NCI-H82 (cell line): ENCODE results near the gene NAGLU.
A peak's percentile ranks its signal among the peaks of the same experiment; 100 is the strongest.

Experiments
- DNase-seq: peaks from one replicate; lab custom pipeline; 2025; lab: John Stamatoyannopoulos, UW

Gene NAGLU

DNA sequence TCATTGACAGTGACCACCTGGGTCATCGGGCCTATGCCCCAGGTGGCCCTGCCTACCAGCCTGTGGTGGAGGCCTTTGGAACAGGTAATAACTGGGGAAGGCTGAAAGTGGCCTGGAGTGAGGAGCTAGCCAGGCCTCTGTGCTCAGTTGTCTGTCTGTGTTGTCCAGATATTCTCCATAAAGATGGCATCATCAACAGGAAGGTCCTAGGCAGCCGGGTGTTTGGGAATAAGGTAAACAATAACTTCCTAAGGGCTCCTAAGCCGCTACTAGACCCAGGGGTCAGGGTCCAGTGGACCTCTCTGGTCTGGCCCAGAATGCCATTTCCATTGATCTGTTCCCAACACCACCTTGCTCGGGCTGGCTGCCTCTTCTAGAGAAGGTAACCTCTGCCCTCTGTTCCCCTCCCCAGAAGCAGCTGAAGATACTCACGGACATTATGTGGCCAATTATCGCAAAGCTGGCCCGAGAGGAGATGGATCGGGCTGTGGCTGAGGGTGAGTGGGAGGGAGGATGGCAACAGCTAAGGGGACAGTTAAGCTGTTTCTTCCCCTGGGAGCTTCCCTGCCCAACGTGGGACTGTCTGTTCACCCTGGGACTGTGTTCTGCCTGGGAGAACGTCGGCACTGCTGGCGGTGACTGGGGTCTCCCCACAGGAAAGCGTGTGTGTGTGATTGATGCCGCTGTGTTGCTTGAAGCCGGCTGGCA lies 28.9 kb downstream of the NAGLU start:
- no peak for DNase-seq

DNA sequence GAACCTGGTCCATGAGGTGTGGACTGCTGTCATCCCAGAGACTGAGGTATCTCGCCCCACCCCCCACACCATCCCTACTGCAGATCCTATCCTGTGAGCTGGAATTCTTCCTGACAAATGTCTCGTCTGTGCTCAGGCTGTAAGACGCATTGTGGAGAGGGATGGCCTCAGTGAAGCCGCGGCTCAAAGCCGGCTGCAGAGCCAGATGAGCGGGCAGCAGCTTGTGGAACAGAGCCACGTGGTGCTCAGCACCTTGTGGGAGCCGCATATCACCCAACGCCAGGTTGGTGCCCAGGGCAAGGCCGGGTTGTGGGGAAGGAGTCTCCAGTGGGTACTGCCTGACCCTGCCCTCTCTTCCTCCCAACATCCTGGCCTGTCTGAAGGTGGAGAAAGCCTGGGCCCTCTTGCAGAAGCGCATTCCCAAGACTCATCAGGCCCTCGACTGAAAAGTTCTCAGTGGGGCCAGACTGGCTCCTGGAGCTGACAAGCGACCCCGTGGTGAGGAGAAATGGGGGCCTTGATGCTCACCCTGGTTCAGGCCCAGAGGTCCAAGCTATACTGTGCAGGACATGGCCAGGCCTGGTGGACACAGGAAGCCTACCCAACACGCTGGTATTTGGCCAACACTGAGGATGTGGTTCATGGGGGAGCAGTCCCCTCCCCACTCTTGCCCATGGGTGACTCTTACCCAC lies 29.6 kb downstream of the NAGLU start:
- DNase-seq, result no peak

DNA sequence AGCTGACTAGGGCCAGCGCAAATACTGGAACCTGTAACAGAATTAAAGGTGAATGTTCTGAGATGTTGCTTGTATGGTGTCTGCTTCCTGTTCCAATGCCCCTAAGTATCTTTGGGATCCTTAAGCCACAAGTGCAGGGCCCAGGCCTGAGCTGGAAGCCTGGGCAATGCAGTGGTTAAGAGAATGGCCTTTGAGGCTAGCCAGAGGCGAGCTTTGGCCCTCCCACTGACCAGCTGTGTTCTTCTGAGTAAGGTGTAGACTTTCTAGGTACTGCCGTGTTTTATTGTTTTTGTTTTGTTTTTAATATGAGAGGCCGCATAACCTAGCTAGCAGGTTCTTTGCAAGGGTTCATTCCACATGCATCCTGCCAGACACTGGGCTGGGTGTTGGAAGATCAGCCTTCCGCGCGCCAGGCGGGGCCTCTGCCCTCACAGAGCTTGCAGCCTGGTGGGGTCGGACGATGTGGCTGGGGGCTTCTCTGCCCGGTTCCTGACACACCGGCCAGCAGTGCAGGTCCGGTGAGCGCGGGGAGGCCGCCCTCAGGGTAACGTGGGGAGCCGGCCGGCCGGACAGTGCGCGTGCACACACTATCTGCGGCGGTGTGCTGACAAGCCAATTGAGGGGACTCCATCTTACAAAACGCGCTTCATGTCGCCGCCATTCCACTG lies 30.3 kb downstream of the NAGLU start:
- no peak for DNase-seq

DNA sequence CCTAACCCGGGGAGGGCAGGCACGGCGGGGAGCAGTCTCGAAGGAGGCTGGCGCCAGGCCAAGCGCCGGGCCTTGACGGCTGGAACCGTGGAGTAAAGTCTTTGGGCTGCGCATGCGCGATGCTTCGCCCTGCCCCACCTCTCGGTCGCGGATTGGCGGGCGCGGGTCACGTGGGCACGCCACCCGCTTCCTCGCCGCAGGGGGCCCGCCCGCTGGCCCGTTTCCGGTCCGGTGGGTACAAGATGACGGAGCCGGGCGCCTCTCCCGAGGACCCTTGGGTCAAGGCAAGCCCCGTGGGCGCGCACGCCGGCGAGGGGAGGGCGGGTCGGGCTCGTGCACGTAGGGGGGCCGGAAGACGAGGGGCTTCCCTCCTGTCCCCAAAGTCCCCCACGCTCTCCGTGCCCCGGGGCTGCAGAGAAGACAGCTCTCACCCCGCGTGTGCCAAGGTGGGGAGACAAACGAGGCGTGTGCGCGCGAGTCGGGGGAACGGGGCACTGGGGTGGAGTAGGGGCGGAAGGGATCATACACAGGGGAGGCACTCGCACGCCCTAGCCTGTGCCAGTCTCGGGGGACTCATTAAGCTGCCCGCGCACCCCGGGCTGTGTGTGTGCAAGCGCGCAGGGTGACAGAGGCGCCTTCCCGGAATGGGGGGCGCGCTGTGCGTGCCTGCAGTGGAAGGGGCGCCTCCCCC lies 31.0 kb downstream of the NAGLU start, which contains the start of gene MLX:
MLX (plus strand) TSS at position 218 of the 691 bp plus-strand sequence; CDS start at position 243, 25 bp downstream.
- DNase-seq, result peak; percentile 98

DNA sequence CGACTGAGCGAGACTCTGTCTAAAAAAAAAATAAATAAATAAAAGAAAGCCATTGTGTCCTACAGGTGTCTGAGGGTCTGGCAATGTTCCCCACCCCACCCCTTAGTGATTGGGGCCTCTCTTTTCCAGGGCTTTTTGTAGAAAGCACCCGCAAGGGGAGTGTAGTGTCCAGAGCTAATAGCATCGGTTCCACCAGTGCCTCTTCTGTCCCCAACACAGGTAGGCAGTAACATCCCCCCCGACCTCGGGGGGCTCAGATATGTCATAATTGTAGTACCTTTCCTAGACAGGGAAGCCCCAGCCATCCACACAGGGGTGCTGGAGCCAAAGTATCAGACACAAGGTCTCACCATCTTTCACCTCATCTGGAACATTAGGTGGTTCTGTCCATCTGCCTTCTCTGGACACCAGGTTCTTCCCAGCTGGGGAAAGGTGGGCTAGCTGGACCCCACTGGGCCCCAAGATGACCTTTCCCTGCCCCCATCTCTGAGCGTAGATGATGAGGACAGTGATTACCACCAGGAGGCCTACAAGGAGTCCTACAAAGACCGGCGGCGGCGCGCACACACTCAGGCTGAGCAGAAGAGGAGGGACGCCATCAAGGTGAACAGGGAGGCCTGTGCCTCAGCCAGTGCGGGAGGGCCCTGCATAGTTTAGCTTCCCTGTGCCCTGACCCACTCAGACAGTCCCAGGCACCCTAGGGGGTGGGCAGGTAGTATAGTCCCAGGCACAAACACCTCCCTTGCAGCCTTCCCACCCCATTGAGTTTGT lies 32.5 kb downstream of the NAGLU start:
- DNase-seq, result no peak

DNA sequence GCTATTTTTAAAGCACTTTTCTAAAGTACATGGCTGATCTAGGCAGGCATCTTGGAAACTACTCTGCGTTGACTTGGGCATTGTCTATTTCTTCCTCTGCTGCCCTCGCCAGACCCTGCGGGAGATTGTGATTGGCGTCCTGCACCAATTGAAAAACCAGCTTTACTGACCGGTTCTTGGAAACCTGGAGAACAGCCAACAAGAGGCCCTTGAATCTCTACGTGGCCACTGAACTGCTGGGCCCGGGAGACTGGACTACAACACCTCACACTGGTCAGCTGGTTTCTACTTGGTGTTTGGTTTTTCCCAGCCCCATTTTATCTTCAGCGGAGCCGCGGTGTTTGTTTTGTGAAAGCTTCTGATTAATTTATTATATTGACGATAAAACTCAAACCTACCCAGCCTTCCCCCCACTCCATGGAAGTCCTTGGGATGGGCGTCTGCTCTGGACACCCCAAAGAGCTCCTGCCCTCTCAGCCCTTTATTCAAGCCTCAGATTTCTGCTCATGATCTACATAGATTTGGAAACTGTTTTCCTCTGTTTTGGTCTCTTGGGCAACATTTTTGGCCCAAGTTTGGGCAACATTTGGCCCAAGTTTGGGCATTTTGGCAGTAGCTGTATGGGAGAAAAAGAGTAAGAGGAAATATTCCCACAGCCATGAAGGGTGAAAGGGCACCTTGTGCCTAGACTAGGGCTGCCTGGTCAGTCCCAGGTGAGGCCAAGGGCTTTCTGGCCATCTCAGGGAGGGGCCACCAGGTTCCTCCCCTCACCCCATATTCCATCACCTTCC lies 35.6 kb downstream of the NAGLU start:
- DNase-seq, result no peak

DNA sequence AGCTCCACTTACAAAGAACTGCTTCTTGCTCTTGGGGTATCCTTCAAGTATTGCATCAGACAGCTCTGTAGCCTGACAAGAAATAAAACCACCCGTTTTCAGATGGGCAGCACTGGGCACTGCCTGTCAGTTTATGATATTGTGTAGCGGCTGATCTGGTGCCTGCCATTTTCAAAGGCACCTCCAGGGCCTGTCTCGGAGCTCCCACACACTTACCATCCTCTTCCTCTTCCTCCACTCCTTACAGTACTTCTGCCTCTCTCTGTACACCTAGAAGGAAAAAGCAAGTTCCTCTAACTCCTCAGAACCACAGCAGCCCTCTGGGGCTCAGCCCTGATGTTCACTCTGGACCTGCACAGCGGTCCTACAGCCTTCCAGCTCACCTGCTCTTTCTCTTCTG lies 37.1 kb downstream of the NAGLU start:
- no peak for DNase-seq

DNA sequence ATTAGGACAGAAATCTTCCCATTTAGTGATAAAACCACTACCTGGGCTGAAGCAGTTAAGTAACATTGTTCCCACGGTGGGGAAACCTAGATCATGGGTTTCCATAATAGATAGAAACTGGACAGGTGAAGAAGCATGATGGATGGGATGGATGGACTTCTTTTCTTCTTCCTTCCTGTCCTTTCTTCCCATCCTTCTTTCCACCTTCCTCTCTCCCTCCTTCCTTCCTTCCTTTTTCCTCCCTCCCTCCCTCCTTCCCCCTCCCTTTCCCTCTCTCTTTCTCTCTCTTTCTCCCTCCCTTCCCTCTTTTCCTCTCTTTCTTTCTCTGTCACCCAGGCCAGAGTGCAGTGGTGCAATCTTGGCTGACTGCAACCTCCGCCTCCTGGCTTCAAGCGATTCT lies 38.4 kb downstream of the NAGLU start:
- DNase-seq, result no peak

DNA sequence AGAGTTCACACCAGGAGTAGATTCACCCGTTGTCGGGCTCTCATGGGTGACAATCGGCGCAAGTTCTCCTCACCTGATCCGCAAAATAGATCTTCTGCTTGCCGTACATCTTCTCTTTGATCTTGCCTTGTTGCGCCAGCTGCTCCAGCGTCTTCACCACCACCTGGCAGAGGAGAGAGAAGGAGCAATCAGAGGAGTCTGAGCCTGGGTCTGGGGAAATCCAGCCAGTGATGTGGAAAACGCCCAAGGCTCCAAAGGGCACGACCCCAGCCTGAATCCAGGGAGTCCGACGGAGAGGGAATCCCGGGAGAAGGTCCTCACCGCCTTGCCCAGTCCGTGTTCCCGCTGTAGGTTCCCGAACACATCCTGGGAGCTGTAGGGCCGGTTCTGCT lies 41.1 kb downstream of the NAGLU start:
- DNase-seq, result peak; percentile 67

DNA sequence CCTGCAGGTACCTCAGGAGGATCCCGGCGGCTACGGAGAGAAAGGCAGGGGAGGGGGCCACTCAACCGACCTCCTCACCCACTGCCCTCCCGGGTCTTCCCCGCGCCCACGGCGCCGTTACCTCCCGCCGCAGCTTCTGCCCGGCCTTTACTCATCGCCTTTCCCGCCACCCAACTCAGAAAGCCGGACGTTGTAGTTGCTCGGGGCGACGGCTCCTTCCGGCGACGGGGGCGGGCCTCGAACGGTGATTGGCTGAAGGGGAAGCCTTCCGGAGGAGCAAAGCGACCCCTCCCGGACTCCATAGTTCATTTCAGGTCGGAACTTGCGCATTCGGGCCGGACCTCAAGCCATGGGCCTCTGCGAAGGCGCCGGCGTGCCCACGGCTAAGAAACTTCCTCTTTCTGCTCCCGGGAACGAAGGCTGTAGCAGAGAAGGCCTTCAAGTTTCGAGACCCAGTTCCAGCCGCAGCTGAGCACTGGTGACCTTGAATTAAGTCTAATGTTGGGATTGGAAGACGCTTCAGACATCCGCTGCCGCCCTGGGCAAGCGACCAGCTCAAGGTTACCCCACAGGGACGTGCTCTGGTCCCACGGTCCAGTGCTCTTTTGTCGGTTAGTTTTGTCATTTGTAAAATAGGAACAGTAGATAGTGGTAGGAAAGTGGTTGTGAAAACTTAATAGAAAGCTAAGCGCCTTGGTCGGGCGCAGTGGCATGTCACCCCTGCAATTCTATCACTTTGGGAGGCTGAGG lies 41.7 kb downstream of the NAGLU start, which contains the start of gene PSMC3IP:
PSMC3IP (minus strand) TSS at position 198 of the 750 bp plus-strand sequence; CDS start at position 155, 43 bp downstream.
- peak; percentile 98 for DNase-seq

DNA sequence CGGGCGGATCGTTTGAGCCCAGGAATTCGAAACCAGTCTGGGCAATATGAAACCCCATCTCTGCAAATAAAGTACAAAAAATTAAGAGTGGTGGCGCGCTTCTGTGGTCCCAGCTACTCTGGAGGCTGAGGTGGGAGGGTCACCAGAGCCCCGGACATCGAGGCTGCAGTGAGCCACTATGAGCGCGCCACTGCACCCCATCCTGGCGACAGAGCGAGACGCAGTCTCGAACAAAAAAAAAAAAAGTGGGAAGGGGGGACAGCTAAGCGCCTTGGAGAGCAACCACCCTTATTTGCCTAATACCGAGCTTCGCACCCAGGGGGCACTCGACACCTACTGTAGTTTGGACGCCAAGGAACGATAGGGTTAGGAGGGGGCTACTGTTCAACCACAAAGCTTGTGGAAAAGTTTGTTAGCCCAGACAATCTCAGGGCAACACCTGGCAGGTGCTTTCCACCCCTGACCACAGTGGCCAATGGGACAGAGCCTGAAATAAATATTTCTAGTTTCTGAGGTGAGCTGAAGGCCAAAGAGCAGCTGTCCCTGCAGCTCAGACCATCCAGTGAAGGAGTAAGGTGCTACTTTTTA lies 42.3 kb downstream of the NAGLU start:
- peak; percentile 92 for DNase-seq

DNA sequence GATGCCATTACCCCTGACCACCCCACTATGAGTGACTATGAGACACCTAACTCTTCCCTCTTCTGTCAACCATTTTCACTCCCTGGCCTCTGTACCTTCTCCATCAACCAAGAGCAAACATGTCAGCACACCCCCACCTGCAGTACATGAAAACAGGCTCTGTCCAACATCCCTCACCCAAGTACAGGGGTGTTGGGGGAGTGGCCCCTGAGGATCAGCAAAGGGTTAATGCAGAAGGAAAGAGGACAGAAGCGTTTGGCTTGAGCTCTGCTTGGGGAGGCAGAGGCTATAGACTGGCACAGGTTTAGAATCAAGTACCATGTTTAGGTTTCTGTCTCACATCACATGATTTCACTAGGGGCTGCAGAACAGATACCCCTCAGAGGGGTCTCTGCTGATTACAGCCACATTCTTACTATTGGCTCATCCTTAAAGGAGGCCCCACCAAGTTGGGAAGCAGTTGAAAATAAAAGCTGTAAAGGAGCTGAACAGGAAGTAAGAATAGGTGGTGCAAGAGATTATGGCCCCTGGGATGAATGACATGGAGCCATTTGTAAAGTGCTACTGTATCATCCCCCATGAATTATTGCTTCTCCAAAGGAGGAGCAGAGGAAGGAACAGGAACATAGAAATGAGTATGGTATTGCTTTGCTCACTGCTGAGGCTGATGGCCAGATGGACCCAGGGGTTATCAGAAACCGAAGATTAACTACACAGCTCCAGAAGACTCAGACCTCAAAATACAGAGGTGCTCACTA lies 43.9 kb downstream of the NAGLU start:
- peak; percentile 47 for DNase-seq

DNA sequence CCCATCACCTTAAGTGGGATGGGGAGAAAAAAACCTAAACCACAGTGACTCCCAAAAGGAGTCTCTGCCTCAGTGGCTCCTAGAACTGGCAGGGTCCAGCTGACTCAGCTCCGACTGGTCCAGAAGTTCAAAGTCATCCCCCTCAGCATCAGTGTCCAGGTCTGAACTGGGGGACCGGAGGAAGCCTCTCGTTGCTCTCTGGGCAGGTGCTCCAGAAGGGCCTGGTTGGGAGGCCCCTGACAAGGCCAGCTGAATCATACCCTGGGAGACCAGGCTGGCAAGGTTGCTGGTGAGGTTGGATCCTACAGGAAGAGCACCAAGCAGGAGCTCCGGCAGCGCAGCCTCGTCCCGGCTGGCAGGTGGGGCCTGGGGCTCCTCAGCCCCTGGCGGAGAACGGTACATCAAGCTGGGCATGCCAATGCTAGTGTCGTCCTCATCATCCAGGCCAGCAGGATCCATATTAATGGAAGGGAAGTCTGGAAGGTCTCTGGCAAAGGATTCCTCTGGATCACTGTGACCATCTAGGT lies 45.8 kb downstream of the NAGLU start:
- DNase-seq, result no peak

DNA sequence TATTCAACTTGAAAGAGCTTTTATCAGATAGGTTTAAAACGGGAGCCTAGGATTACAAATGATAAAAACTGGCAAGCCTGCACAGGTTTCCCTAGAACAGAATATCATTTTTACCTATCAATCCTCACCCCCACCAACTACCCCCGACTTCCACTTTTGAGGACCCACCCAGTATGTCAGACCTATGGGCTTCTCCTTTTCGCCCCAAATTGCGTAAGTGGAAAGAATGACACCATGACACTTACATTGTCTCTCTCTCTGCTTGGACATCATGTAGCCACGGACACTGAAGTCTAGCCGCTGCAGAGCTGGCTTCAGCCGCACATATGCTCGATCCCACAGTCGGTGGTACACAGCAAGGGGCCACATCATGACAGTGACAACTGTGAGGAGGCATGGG lies 48.8 kb downstream of the NAGLU start:
- no peak for DNase-seq

DNA sequence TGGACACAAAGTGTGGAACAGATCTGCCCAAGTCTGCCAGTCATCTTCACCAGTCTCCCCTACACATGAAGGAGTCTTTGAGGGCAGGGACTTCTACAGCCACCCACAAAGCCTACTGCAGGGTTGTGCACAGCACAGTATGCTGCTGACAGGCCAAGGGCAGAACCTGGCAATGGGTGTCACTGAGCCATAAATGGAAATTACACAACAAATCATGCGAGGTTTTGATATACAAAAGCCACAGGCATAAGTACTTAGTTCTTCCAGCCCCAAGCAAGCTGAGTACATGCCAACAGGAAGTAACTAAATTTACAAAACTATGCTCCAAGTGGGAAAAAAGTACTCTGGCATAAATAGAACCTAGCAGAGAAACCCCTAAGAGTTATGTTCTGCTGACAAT lies 49.3 kb downstream of the NAGLU start:
- no peak for DNase-seq

DNA sequence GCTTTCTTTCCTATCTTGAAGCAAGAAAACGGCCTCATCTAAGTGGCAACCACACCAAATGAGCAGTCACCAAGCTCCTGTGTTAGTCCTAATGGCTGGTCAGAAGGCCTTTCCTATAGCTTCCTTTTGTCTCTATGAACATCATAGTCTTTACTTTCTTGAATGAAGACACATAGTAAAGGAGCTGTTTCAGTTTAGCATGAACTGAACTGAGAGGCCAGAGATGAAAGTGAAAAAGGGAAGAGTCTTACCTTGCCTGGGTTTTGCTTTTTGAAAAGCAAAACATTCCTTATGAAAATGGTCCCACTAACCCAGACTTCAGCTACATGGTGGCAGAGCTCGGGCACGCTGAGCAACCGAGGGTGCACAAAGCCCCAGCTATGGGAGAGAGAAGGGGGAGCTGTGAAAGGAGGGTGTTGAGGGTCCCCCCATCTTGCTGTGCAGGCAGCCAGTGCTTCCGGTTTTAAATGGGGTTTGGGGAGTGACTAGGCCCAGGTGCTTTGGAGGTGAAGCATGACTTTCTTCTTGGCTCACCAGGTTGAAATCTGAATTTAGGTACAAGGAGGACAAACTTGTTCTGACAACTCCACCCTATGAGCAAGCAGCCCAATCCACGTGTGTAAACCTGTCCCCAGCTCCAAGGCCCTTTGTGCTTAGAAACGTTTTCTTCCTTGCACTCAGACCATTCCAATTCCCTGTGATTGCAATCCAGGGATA lies 50.6 kb downstream of the NAGLU start:
- no peak for DNase-seq

DNA sequence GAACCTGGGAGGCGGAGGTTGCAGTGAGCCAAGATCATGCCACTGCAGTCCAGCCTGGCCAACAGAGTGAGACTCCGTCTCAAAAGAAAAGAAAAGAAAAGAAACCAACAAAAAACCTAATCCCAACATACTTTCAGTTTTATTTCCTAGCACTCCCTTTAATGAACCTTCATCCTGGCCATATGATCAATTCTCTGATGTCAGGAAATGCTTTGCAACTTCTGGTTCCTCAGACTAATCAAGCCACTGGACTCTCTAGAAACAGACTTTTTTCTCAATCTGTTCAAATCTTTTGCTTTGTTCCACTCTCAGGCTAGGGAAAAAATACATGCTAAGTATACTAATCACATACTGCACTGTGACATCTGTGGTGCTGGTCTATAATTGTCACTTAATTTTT lies 54.8 kb downstream of the NAGLU start:
- no peak for DNase-seq

DNA sequence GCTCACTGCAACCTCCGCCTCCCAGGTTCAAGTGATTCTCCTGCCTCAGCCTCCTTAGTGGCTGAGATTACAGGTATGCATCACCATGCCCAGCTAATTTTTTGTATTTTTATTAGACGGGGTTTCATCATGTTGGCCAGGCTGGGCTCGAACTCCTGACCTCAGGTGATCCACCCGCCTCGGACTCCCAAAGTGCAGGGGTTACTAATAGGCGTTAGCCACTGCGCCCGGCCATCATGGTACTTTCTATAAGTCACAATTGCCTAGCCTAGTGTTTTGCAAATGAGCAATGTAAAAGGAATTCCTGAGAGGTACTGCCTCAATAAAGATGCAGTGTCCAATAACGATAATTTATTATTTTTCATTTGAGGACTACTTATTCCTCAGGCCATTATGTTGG lies 55.4 kb downstream of the NAGLU start:
- no peak for DNase-seq
